Pancreas (tissue), 10 donors: ENCODE data around the gene FAM120AOS. TPM values are rescaled to one million over a fixed set of nuclear protein-coding genes. Genes with fewer than 3 reads are reported as not detected.

ENCODE experiments used
- ATAC-seq, 4 donors: fragments of 200-7000 bp; cut with Tn5 transposase; one replicate each; pipeline versions ENCODE4 v1.8.0 to v1.9.1; 2020; ENCODE audit warnings: mild to moderate bottlenecking in 4 of 4, moderate library complexity in 4 of 4
- DNase-seq, 6 donors: peaks; one replicate each; pipeline ENCODE4 v3.0.0-alpha.2; 2020
- FAIRE-seq: peaks from 2 replicates; lab custom pipeline; 2012; peaks lifted over from hg19 to GRCh38; lab: Jason Lieb, UNC
- H3K27ac ChIP-seq, 4 donors: fragments of 200-600 bp; sonication (generic); 1 replicate in 3 of 4; 2 replicates in 1 of 4; pipeline versions ENCODE4 v1.5.0 to v1.8.0; 2020
- H3K27me3 ChIP-seq, 4 donors: fragments of 200-600 bp; one replicate each; pipeline ENCODE4 v1.8.0; 2021
- H3K36me3 ChIP-seq, 3 donors: fragments of 200-600 bp; sonication (generic) in 1 of 3; one replicate each; pipeline versions ENCODE4 v1.5.0 to v1.8.0; 2020 to 2021
- H3K4me1 ChIP-seq, 3 donors: fragments of 200-600 bp; one replicate each; pipeline ENCODE4 v1.8.0; 2021
- H3K4me3 ChIP-seq, 4 donors: fragments of 200-600 bp; sonication (generic) in 2 of 4; one replicate each; pipeline versions ENCODE4 v1.5.0 to v1.8.0; 2020 to 2021
- H3K9me3 ChIP-seq, 4 donors: fragments of 200-600 bp; one replicate each; pipeline ENCODE4 v1.8.0; 2021
- CTCF ChIP-seq, 4 donors: fragments of 200-600 bp; sonication (generic) in 3 of 4; IDR thresholded peaks; one replicate each; pipeline versions ENCODE4 v1.5.0 to v1.8.0; 2021; ENCODE audit warnings: antibody characterized with exemption in 4 of 4
- WGBS, 2 donors: extraction: QIAGEN DNeasy Blood & Tissue Kit; methylation state at CpG; one replicate each; pipeline ENCODE4 v1.1.7; 2013; 5-methylcytosine and 5-hydroxymethylcytosine counted together
- intact Hi-C, 3 donors: fragments of 100-400 bp; cut with DNase I; formaldehyde crosslinking; loops; one replicate each; pipeline versions ENCODE4 v1.11.1 to v1.14.2; 2022
- polyA plus RNA-seq, 2 donors: library from polyadenylated mRNA; stranded (reverse); fragments of 200-250 nt; gene quantifications; one replicate each; pipeline ENCODE4 v1.2.3, GENCODE V29; 2013
- total RNA-seq, 6 donors: library from RNA; stranded (reverse); fragmentation: NEBNext Ultra II Directional in 4 of 6; extraction: Animal tissue kit (Norgen Biotek cat#: 25700) in 4 of 6; gene quantifications; one replicate each; pipeline versions ENCODE4 v1.2.1 to v1.2.4, GENCODE V29; 2021 to 2023
- donor health status: healthy with polysubstance abuse.
- donor health status: DM: no; HTN: no; CAD: no; lungs with moderate emphysema.
- donor health status: DM: no; HTN: no; CAD: no.
- donor health status: control.
- donor health status: control.
- donor health status: Bipolar disorder and iron deficiency.
- donor health status: DM: yes; HTN: yes; CAD: no.
- donor health status: DM: no; HTN: no; CAD: no.
- donor health status: DM: no; HTN: no; CAD: no.
- donor health status: DM: yes; HTN: yes; CAD: no.

FAM120AOS gene
- total and polyA plus RNA-seq, 8 donors: 15.7 to 28.1 (median 21.3) TPM

GRCh38 chr9:93451849-93452709 is 1.3 kb downstream of the FAM120AOS start:
- ATAC-seq: peak; percentile 26 to 33 (median 30)
- Histone ChIP-seq H3K27ac (peak overlapping the region; percentile 91 to 94 (median 93)), H3K4me3 (peak overlapping the region; percentile 73 to 94 (median 85)), H3K4me1 (peaks cover 12 to 34% (median 25%) of the 10 kb centered on the region in 3 donors), H3K9me3 (no peaks in the 10 kb centered on the region), H3K27me3 (no peaks in the 10 kb centered on the region), H3K36me3 (peaks cover 0 to 11% (median 11%) of the 10 kb centered on the region in 3 donors)
- WGBS, 2 donors: 0 to 1% methylated on average over 63 to 92 of the region's 92 CpGs
- intact Hi-C loops: no loop called here
- FAIRE-seq: no peak
- peak; percentile 54 to 84 (median 68) for DNase-seq
- peak in 1 of 4 donors; percentile 22 for TF ChIP-seq CTCF (IDR thresholded peaks at IDR 0.05)

GRCh38 chr9:93450945-93451815 is 2.2 kb downstream of the FAM120AOS start, which contains the start of gene FAM120A:
TSS of gene FAM120A (plus strand) at chr9:93451685. CDS start at chr9:93451916, 231 bp downstream.
- H3K9me3 ChIP-seq: no peaks in the 10 kb centered on the region
- peaks cover 0 to 19% (median 17%) of the 10 kb centered on the region in 3 donors for H3K36me3 ChIP-seq
- peak within 1 kb of the TSS; percentile 73 to 96 (median 90) for H3K4me3 ChIP-seq
- DNase-seq (peak; percentile 69 to 89 (median 80)), FAIRE-seq (no peak), ATAC-seq (peak; percentile 70 to 81 (median 77))
- no peaks in the 10 kb centered on the region for H3K27me3 ChIP-seq
- TF ChIP-seq CTCF (IDR thresholded peaks at IDR 0.05): no peak
- WGBS, 2 donors: 0% methylated on average over 38 to 100 of the region's 100 CpGs
- H3K4me1 ChIP-seq: peaks cover 8 to 34% (median 23%) of the 10 kb centered on the region in 3 donors
- intact Hi-C loops: no loop called here
- peak within 1 kb of the TSS; percentile 94 to 98 (median 96) for H3K27ac ChIP-seq

- Histone ChIP-seq H3K36me3 (peaks cover 0 to 25% (median 17%) of the 10 kb centered on the region in 3 donors), H3K27me3 (no peaks in the 10 kb centered on the region), H3K27ac (no peak overlapping the region), H3K9me3 (no peaks in the 10 kb centered on the region), H3K4me3 (no peak overlapping the region), H3K4me1 (peaks cover 0 to 12% (median 4%) of the 10 kb centered on the region in 3 donors)
- FAIRE-seq: no peak
- no peak for DNase-seq
- TF ChIP-seq CTCF (IDR thresholded peaks at IDR 0.05): no peak
- WGBS, 2 donors: 76 to 93% methylated on average over 4 of the region's 4 CpGs
- no peak for ATAC-seq
- intact Hi-C loops: no loop called here
Observed at GRCh38 chr9:93447655-93448054, 5.7 kb downstream of the FAM120AOS start.

- Histone ChIP-seq H3K27me3 (no peaks in the 10 kb centered on the region), H3K27ac (no peak overlapping the region), H3K9me3 (no peaks in the 10 kb centered on the region), H3K4me1 (peaks cover 0 to 12% (median 4%) of the 10 kb centered on the region in 3 donors), H3K36me3 (peaks cover 0 to 25% (median 17%) of the 10 kb centered on the region in 3 donors), H3K4me3 (no peak overlapping the region)
- TF ChIP-seq CTCF (IDR thresholded peaks at IDR 0.05): no peak
- FAIRE-seq (no peak), ATAC-seq (no peak), DNase-seq (no peak)
- intact Hi-C loops: no loop called here
- WGBS, 2 donors: 80 to 83% methylated on average over 3 of the region's 3 CpGs
Observed at GRCh38 chr9:93446073-93446472, 7.3 kb downstream of the FAM120AOS start.
